HG03520 (cell line): ENCODE data around the gene ZFR2.
"Not testable (repeated sequence)": the region's sequence is repeated elsewhere in the genome, so short reads cannot be mapped to it uniquely, and the experiment has no call there.

Source experiments
- ATAC-seq: cut with Tn5 transposase; IDR thresholded peaks from one replicate; pipeline ENCODE4 v1.9.1; 2021; ENCODE audit warnings: mild to moderate bottlenecking, moderate library complexity; ENCODE audit not compliant: unreplicated experiment

ZFR2 gene

DNA sequence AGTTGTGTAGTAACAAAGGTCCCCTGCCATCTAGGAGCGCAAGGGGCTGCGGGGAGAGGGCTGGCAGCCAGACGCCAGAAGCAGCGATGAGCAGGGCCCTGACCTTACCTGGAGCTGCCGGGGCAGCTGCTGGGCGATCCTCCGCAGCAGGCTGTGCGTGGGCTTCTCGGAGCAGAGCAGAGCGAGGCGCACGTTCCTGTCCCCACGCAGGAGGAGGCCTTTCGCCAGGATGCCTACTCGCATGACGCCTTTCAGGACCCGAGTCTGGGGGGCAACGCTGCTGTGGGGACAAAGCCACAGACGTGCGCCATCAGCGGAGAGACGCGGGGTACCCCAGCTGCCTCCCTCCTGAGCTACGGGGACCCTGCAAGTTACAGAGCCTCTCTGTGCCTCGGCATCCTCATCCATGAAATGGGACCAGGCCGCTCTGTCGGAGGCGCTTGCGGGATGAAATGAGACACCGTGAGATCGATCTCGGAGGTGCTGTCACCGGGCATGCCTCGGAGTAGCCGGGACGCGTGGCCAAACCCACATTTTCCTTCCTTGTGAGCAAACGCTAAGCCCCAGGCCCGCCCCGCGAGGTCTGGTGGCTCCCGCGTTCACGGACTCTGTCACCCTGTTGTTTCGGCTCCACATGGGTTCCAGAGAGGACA, 52.1 kb downstream of the ZFR2 start:
- ATAC-seq: no peak

- ATAC-seq: not testable (repeated sequence)
These were observed 52.7 kb downstream of the ZFR2 start for GRCh38 chr19:3816148-3816547.

DNA sequence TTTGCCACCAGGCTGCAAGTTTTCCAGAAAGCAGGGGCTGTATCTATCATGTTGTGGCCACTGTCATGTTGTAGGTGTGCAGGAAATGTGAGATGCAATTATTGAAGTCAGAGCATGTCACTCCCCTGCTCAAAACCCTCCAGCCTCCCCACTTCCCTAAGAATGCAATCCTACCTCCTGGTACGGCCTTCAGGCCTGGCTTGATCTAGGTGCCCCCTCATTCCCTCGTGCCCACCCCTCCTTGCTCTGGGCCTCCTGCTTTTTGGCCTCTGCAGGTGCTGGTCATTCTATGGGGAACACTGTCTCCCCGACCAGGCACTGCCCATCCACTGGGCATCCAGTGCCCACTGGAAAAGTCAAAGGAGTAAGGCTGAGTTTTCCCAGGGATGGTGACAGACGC, 54.2 kb downstream of the ZFR2 start:
- no peak for ATAC-seq

- ATAC-seq: no peak
These were observed 55.1 kb downstream of the ZFR2 start for GRCh38 chr19:3813473-3814392.

GRCh38 chr19:3810708-3811355, 58.0 kb downstream of the ZFR2 start:
- no peak for ATAC-seq

GRCh38 chr19:3809881-3810707, 58.7 kb downstream of the ZFR2 start:
- no peak for ATAC-seq

GRCh38 chr19:3808420-3809143, 60.3 kb downstream of the ZFR2 start:
- no peak for ATAC-seq

GRCh38 chr19:3807574-3808354, 61.1 kb downstream of the ZFR2 start:
- no peak for ATAC-seq

DNA sequence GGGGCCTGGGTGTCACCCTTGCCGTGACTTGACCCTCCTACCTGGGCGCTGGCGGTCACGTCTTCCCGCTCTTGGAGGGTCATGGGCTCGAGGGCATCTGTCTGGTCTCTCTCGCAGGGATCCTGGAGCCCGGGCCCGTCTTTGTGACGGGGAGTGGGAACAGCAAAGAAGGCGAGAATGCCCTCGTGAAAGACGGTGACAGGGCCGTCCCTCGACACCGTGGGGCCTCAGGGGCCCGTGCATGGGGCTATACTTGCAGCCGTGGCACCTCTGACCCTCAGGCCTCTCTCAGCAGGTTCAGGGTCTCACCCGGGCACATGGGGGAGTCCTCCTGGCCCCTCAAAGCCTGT, 61.7 kb downstream of the ZFR2 start:
- ATAC-seq: no peak

DNA sequence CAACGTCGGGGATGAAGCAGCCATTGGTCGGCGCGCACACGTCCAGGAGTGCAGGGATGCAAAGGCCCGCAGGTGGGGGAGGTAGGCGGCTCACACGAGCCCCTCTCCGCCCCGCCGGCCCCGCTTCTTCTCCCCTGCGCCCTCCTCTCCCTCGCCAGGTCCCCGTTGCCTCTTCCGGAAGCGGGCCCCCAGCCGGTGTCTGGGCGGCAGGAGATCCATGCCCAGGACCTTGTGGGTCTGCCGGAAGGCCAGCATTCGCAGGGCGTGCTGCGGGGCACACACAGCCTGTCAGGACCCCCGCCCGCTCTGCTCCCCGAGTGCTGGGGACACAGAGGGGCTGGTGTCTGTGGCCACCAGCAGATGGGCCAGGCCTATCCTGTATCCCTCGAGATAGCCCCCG, 63.0 kb downstream of the ZFR2 start:
- ATAC-seq: no peak

DNA sequence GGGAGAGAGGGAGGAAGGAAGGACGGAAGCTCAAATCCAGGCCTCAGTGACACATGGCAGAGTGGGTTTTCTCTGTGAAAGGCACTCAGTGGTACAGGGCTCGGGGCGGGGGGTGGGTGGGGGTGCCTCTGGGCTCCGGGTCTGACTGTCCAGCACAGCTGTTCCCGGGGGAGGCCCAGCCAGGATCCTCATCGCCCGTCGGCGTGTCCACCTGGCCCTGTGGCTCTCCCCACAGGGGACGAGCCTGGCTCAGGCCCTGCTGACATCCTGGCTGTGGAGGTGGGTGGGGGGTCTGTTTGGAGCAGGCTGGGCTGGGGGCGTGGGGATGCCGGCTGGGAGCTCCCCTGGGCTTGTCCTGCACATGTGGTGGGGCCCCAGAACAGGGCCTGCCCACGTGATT, 64.4 kb downstream of the ZFR2 start:
- ATAC-seq: no peak

- no peak for ATAC-seq
These were observed 64.9 kb downstream of the ZFR2 start for GRCh38 chr19:3803986-3804385.

DNA sequence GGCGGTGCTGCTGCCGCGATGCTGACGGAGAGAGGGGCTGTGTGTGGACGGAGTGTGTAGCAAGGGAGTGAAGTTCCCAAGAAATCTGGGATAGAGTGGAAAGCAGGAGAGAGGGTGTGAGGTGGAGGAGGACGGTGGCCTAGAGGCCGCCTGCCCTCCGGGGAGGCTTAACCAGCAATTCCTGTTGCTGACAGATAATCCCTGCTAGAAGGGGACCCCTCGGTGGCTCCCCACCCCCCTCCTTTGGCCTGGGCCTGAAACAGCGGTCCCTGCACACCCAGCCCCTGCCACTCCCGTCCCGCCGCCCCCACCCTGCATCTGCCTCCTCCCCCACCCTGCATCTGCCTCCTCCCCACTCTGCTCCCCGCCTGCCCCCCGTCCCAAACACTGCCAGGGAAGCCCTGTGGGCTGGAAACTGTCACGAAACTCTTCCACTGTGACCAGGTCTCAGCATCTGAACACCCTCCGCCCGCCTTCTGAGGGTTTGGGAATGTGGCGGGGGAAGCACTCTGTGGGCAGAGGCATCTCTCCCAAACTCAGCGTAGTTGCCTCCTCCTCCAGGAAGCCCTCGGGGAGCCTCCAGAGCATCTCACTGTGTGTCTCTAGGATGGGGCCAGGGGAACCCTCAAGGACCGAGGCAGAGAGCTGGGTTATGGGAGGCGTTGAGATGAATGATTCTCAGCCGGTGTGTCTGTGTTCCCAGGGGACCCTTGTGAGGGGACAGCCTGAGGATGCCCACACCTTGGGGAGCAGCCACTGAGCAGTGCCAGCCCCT, 65.5 kb downstream of the ZFR2 start:
- no peak for ATAC-seq

GRCh38 chr19:3801412-3802096, 67.3 kb downstream of the ZFR2 start:
- ATAC-seq: no peak

- no peak for ATAC-seq
These were observed 67.8 kb downstream of the ZFR2 start for GRCh38 chr19:3800996-3801395.

DNA sequence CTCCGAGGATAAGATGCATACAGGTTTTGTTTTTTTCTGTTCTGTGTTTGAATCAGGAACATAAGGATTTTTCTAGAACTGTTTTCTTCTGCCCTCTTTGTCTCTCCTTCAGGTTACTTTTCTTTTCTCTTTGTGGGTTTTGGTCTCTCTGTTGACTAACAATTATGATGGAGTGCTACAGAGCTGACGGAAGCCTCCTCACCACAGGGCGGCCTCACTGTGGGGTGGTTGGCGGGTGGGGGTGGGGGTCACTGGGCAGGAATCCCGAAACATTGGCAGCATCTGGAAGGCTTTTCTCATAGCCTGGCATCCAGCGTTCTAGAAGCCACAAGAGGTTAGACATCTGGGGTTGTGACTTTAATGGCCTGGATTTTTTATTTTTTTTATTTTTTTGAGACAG, 70.7 kb downstream of the ZFR2 start:
- no peak for ATAC-seq

- ATAC-seq: no peak
These were observed 72.5 kb downstream of the ZFR2 start for GRCh38 chr19:3796358-3796757.

- no peak for ATAC-seq
These were observed 75.0 kb downstream of the ZFR2 start for GRCh38 chr19:3793799-3794198.
